ENCODE data around the gene CLINT1.
"Not testable (repeated sequence)": the region's sequence is repeated elsewhere in the genome, so short reads cannot be mapped to it uniquely, and the experiment has no call there.

Gene CLINT1

GRCh38 chr5:157858527-157859226 is at the start of gene CLINT1:
Gene CLINT1, minus strand, starts transcription at chr5:157859145. Its CDS starts 175 bp downstream, at chr5:157858970.
- peak; percentile 83 for DNase-seq

- DNase-seq, result no peak
Observed at GRCh38 chr5:157908459-157908858, 49.5 kb upstream of the CLINT1 start.

- no peak for DNase-seq
Observed at GRCh38 chr5:157907479-157907878, 48.5 kb upstream of the CLINT1 start.

- DNase-seq, result no peak
Observed at GRCh38 chr5:157903117-157903450, 44.1 kb upstream of the CLINT1 start.

GRCh38 chr5:157902449-157903116 is 43.6 kb upstream of the CLINT1 start:
- DNase-seq, result no peak

GRCh38 chr5:157900644-157901043 is 41.7 kb upstream of the CLINT1 start:
- DNase-seq, result no peak

GRCh38 chr5:157893611-157894010 is 34.7 kb upstream of the CLINT1 start:
- no peak for DNase-seq

GRCh38 chr5:157892974-157893373 is 34.0 kb upstream of the CLINT1 start:
- no peak for DNase-seq

GRCh38 chr5:157890836-157891597 is 32.1 kb upstream of the CLINT1 start:
- peak; percentile 49 for DNase-seq

- DNase-seq, result peak; percentile 11
Observed at GRCh38 chr5:157888814-157889532, 30.0 kb upstream of the CLINT1 start.

- no peak for DNase-seq
Observed at GRCh38 chr5:157886796-157887380, 27.9 kb upstream of the CLINT1 start.

- DNase-seq, result not testable (repeated sequence)
Observed at GRCh38 chr5:157885051-157885450, 26.1 kb upstream of the CLINT1 start.

GRCh38 chr5:157881498-157881897 is 22.6 kb upstream of the CLINT1 start:
- not testable (repeated sequence) for DNase-seq

- DNase-seq, result peak; percentile 63
Observed at GRCh38 chr5:157877821-157878220, 18.9 kb upstream of the CLINT1 start.

GRCh38 chr5:157874861-157875260 is 15.9 kb upstream of the CLINT1 start:
- no peak for DNase-seq

- no peak for DNase-seq
Observed at GRCh38 chr5:157870837-157871834, 12.2 kb upstream of the CLINT1 start.

GRCh38 chr5:157867751-157868387 is 8.9 kb upstream of the CLINT1 start:
- DNase-seq, result no peak

- no peak for DNase-seq
Observed at GRCh38 chr5:157866536-157866935, 7.6 kb upstream of the CLINT1 start.

GRCh38 chr5:157865781-157866180 is 6.8 kb upstream of the CLINT1 start:
- no peak for DNase-seq

GRCh38 chr5:157864067-157864466 is 5.1 kb upstream of the CLINT1 start:
- DNase-seq, result no peak
